Muscle layer of colon (tissue), 2 donors: Measurements from ENCODE around the gene IL24.
"Not testable (repeated sequence)": the region's sequence is repeated elsewhere in the genome, so short reads cannot be mapped to it uniquely, and the experiment has no call there.

Experiments
- H3K27ac ChIP-seq: one replicate; pipeline ENCODE4 v1.7.0; 2013; ENCODE audit warnings: low read depth, mild to moderate bottlenecking, low read length, moderate library complexity
- H3K27me3 ChIP-seq, 2 donors: one replicate each; pipeline ENCODE4 v1.7.0; 2013; ENCODE audit warnings: low read length in 2 of 2, mild to moderate bottlenecking in 2 of 2; ENCODE audit not compliant: insufficient read depth in 2 of 2, control insufficient read depth in 1 of 2
- H3K36me3 ChIP-seq: one replicate; pipeline ENCODE4 v1.7.0; 2013; ENCODE audit warnings: mild to moderate bottlenecking, low read length; ENCODE audit not compliant: insufficient read depth
- H3K4me1 ChIP-seq: one replicate; pipeline ENCODE4 v1.7.0; 2013; ENCODE audit warnings: mild to moderate bottlenecking, low read length; ENCODE audit not compliant: insufficient read depth
- H3K4me3 ChIP-seq, 2 donors: one replicate each; pipeline ENCODE4 v1.7.0; 2013; ENCODE audit warnings: low read length in 2 of 2, low read depth in 1 of 2, mild to moderate bottlenecking in 1 of 2, moderate library complexity in 1 of 2
- H3K9ac ChIP-seq: one replicate; pipeline ENCODE4 v1.7.0; 2013; ENCODE audit warnings: low read length
- H3K9me3 ChIP-seq: one replicate; pipeline ENCODE4 v1.7.0; 2013; ENCODE audit warnings: mild to moderate bottlenecking, low read length
- donor health status: abdominal sarcoma.
- donor health status: Adenocarcinoma of cecum.

Gene IL24

DNA sequence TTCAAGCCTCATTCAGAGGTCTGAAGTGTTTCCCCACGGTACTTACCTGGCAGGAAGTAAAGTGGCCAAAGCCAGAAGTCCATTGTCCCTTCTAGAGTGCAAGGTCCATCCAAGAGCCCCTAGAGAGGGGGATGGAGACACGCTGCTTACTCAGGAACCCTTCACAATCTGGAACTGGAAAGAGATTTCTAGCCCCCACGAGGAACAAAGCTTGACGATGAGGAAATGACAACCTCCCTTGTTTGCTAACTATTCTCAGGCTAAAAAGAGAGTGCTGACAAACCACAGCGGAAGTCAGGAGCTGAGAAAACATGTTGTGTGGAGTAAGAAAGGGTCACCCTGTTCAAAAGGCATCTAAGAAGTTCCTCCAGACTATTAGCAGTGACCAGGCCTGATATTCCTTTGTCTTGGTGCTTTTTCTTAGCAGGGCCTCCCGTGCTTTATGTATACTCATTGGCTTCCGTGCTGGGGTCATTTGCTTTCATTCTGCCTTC, 24.6 kb downstream of the IL24 start, which contains the start of gene FCMR:
FCMR (minus strand) TSS at position 170 of the 494 bp plus-strand sequence; CDS start at position 83, 87 bp downstream.
- Histone ChIP-seq H3K27ac (no peak within 1 kb of the TSS), H3K36me3 (no peaks in the 10 kb centered on the region), H3K4me1 (no peaks in the 10 kb centered on the region), H3K4me3 (no peak within 1 kb of the TSS), H3K9ac (no peak within 1 kb of the TSS), H3K9me3 (no peaks in the 10 kb centered on the region), H3K27me3 (no peaks in the 10 kb centered on the region)

DNA sequence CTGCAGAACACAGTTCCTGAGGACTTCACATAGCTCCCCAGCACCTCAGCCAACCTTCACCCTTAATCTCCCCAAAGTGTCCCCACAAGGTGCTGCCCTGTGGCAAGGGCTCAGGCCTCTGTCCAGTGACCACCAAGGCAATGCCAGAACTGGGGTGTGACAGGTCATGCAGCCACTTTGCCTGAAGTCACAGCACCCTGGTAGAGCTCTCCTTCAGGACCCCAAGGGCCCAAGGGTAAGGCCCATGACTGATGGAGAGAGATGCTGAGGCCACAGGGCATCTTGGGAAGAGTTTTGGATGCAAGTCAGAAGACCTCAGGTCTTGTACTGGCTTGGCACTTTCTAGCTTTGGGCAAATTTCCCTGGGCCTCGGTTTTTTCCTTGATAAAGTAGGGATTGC, 25.3 kb downstream of the IL24 start:
- Histone ChIP-seq H3K9ac (no peak overlapping the region), H3K4me3 (no peak overlapping the region), H3K27ac (no peak overlapping the region), H3K27me3 (no peaks in the 10 kb centered on the region), H3K4me1 (no peaks in the 10 kb centered on the region), H3K36me3 (no peaks in the 10 kb centered on the region), H3K9me3 (no peaks in the 10 kb centered on the region)

DNA sequence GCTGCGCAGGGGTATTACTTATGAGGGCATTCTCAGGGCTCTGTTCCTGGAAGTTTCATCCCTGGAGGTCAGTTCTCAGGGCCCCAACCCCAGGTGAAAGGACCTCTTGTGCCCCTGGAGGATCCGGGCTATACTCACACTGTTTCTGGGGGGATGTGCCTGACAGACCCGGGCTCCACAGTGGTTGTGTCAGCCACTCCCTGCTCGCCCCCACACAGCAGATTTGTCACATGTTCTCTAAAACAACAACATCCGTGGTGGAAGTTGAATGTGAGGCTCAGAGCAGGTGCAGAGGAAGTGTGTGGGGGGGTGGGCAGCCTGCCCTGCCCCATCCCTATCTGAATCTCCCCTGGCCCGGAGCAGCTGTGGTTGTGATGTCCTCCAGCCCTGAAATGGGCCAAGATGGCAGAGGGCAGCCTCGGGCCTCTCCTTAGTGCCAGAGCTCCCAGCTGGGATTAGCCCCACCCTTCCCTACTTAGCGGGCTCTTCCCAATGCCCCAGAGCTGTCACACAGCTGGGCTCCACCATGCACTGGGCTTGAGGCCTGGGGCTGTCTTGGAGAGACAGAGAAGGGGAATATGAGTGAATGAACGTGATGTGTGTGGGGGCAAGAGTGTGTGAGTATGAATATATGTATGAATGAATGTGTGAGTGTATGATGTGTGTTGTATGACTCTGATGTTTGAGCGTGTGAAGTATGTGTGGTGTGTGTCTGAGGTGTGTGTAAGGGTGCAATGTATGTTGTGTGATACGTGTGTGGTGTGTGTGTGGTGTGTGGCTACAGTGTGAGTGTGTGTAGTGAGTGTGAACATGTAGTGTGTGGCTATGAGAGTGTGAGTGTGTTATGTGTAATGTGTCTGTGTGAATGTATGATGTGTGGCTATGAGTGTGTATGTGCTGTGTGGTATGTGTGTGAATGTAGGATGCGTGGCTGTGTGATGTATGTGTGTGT, 26.0 kb downstream of the IL24 start:
- Histone ChIP-seq H3K4me1 (no peaks in the 10 kb centered on the region), H3K27ac (no peak overlapping the region), H3K36me3 (no peaks in the 10 kb centered on the region), H3K4me3 (no peak overlapping the region), H3K27me3 (no peaks in the 10 kb centered on the region), H3K9me3 (no peaks in the 10 kb centered on the region), H3K9ac (no peak overlapping the region)

DNA sequence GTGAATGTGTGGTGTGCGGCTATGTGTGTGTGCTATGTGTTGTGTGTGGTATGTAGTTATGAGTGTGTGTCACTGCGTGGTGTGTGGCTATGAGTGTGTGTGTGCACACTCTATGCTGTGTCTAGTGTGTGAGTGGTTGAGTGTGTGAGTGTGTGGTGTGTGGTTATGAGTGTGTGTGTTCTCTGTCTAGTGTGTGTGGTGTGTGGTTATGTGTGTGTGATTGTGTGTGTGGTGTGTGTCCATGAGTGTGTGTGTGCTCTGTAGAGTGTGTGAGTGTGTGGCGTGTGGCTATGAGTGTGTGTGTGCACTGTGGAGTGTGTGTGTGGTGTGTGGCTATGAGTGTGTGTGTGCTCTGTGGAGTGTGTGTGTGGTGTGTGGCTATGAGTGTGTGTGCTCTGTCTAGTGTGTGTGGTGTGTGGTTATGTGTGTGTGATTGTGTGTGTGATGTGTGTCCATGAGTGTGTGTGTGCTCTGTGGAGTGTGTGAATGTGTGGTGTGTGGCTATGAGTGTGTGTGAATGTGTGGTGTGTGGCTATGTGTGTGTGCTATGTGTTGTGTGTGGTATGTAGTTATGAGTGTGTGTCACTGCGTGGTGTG, 26.8 kb downstream of the IL24 start:
- H3K9ac ChIP-seq, H3K9me3 ChIP-seq, H3K27me3 ChIP-seq, H3K27ac ChIP-seq, H3K4me3 ChIP-seq, H3K36me3 ChIP-seq, H3K4me1 ChIP-seq: not testable (repeated sequence)

DNA sequence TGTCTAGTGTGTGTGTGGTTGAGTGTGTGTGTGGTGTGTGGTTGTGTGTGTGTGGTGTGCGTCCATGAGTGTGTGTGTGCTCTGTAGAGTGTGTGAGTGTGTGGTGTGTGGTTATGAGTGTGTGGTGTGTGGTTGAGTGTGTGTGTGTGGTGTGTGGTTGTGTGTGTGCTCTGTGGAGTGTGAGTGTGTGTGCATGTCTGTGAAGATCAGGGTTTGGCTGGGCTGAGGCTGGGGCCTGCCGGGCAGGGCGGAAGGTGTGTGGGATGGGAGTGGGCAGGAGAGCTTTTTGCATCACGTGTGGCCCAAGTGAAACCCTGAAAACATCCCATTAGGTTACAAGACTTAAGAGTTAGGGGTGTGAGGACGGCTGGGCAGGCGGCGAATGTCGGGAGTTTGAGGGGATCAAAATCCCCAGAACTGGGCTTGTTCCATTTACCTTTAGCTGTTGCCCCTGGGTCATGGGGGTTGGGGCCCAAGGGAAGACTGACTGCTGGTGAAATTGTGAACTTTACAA, 27.4 kb downstream of the IL24 start:
- H3K4me1 ChIP-seq = no peaks in the 10 kb centered on the region
- H3K9me3 ChIP-seq = no peaks in the 10 kb centered on the region
- no peak overlapping the region for H3K27ac ChIP-seq
- H3K36me3 ChIP-seq = no peaks in the 10 kb centered on the region
- H3K9ac ChIP-seq = no peak overlapping the region
- H3K27me3 ChIP-seq = no peaks in the 10 kb centered on the region
- H3K4me3 ChIP-seq = no peak overlapping the region

DNA sequence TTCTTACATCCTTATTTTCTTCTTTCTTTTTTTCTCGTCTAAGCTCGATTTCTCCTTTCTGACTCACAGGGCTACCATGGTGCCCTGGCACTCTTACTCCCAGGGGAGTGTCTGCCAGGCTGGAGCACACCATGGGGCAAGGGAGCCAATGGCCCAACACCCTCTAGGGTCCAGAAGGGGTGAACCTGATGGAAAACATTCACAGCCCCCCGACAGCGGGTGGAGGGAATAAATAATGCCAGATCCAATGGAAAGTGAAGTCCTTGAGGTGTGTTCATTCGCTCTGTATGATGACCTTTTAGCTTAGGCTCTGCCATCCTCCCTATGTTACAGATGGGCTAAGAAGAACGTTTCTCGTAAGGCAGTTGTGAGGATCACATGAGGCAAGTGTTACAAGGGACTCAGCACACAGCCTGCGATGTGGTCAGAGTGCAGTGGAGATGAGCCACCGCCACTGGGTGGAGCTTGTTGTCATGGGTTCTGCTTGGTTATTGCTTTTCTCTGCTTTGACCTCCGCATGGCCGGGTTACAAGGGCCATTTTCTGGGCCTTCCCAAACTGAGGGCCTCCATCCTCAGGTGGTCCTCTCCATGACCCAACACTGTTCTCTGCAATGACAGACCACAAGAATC, 28.0 kb downstream of the IL24 start:
- Histone ChIP-seq H3K36me3 (no peaks in the 10 kb centered on the region), H3K9me3 (no peaks in the 10 kb centered on the region), H3K4me1 (no peaks in the 10 kb centered on the region), H3K9ac (no peak overlapping the region), H3K4me3 (no peak overlapping the region), H3K27ac (no peak overlapping the region), H3K27me3 (no peaks in the 10 kb centered on the region)

DNA sequence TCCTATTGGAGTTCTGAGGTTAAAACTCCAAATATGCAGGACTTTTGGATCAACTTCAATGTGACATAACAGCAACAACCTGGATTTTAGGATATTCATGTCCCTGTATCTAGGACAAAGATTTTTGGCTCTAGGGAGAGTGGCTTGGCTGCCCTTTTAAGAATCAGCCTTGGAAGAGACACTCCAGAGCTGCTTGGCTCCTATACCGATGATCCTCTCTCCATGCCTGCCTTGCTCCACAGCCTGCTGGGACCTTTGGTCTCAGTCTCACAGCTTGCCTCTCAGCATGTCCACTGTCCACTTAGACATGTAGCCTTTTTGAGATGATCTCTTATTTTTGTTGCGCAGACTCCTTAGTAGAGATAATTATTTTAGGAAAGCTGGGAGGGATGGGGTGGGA, 29.0 kb downstream of the IL24 start:
- no peak overlapping the region for H3K9ac ChIP-seq
- H3K27me3 ChIP-seq = no peaks in the 10 kb centered on the region
- H3K4me3 ChIP-seq = no peak overlapping the region
- H3K36me3 ChIP-seq = no peaks in the 10 kb centered on the region
- H3K9me3 ChIP-seq = no peaks in the 10 kb centered on the region
- H3K27ac ChIP-seq = no peak overlapping the region
- H3K4me1 ChIP-seq = no peaks in the 10 kb centered on the region

DNA sequence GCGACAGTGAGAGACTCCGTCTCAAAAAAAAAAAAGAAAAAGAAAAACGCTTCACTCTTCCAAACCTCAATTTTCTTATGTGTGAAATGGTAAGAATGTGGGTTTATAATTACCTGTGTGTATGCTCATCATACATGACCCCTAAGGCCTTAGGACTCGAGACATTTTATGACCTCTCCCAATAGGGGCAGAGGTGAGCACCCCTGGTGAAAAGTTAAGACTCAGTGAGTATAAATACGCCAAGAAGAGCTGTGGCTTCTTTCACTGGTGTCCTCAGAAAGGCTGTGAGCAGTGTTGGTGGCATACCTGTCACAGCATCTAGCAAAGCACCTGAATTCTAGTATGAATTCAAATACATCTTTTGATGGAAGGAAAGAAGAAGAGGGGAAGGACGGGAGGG, 32.3 kb downstream of the IL24 start:
- H3K4me1 ChIP-seq = no peaks in the 10 kb centered on the region
- no peak overlapping the region for H3K9ac ChIP-seq
- H3K27me3 ChIP-seq = no peaks in the 10 kb centered on the region
- no peak overlapping the region for H3K27ac ChIP-seq
- H3K36me3 ChIP-seq = no peaks in the 10 kb centered on the region
- H3K9me3 ChIP-seq = no peaks in the 10 kb centered on the region
- no peak overlapping the region for H3K4me3 ChIP-seq

DNA sequence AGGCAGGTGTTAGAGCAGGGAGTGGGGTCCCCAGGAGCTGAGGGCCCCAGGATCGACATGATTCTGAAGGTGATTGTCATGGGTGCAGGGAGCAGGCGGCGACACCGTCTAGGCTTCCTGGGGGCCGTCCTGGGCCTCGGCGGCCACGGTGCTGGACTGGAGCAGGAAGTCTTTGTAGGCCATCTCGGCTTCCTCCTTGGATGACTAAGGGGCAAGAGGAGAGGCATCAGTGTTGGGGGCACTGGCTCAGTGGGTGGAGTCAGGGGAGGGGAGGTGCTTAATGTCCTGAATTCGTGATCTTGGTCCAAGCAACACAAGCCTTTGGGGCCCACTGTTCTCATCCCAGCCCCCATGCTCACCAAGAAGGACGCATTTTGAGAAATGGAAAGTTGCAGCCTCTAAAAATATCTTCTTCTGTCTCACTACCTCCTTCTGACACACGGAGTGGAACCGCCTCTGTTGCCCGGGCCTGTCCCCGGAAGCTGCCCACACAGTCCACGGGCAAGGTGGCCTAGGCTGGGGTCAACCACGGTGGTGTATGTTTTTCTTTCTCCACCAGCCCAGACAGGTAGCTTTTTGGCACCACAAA, 33.1 kb downstream of the IL24 start:
- no peaks in the 10 kb centered on the region for H3K36me3 ChIP-seq
- no peaks in the 10 kb centered on the region for H3K27me3 ChIP-seq
- no peaks in the 10 kb centered on the region for H3K4me1 ChIP-seq
- no peak overlapping the region for H3K9ac ChIP-seq
- no peak overlapping the region for H3K4me3 ChIP-seq
- H3K9me3 ChIP-seq = no peaks in the 10 kb centered on the region
- H3K27ac ChIP-seq = no peak overlapping the region

DNA sequence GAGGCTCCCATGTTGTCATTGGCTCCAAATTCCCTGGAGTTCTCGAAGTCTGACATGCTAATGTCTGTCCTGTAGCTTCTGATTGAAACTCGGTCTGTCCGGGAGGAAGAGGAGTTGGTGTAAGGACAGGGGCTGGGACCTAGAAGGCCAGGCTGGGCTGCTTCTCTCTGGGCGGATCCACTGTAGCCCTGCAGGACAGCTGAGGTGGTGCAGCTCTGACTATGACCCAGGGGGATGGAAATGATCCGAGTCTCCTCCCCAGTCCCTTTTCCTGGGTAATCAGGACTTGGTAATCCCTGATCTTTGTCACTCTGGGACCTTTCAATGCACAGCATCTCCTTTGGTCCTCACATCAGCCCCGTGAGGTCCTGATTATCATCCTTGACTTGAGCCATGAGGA, 34.5 kb downstream of the IL24 start:
- no peaks in the 10 kb centered on the region for H3K9me3 ChIP-seq
- H3K4me1 ChIP-seq = no peaks in the 10 kb centered on the region
- no peaks in the 10 kb centered on the region for H3K36me3 ChIP-seq
- no peaks in the 10 kb centered on the region for H3K27me3 ChIP-seq
- H3K4me3 ChIP-seq = no peak overlapping the region
- no peak overlapping the region for H3K9ac ChIP-seq
- H3K27ac ChIP-seq = no peak overlapping the region

DNA sequence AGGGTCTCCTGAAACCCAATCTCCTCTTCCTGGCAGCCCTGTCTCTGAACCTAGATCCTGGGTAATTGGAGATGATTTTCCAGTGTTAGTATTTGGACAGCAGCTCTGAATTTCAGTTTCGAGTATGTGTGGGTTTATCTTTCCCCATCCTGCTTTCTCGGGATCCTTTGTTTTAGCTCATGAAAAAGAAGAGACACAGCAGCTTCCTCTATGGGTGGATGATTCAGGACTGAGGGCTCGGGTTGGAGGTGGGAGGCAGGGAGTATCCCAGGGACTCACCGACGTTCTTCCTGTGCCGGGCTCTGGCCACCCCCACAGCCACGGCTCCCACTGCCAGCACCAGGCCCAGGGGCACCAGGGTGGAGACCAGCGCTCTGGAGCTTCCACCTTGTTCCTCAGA, 34.9 kb downstream of the IL24 start:
- no peaks in the 10 kb centered on the region for H3K36me3 ChIP-seq
- no peak overlapping the region for H3K9ac ChIP-seq
- no peak overlapping the region for H3K27ac ChIP-seq
- H3K27me3 ChIP-seq = no peaks in the 10 kb centered on the region
- no peaks in the 10 kb centered on the region for H3K4me1 ChIP-seq
- no peak overlapping the region for H3K4me3 ChIP-seq
- H3K9me3 ChIP-seq = no peaks in the 10 kb centered on the region
